ENCODE measurements around the gene COMMD6.
A peak's percentile ranks its signal among the peaks of the same experiment; 100 is the strongest.

- TF ChIP-seq CTCF (IDR thresholded peaks at IDR 0.05) (peak; percentile 71 to 99 (median 98)), POLR2A (IDR thresholded peaks at IDR 0.05) (peak; percentile 48 to 78 (median 76))
These were observed 11.9 kb upstream of the COMMD6 start, which contains the start of gene UCHL3 for GRCh38 chr13:75549262-75550158.

All from body of pancreas (tissue), 4 donors.